Subcutaneous adipose tissue (tissue), 4 donors: ENCODE data around the gene FAM234A. TPM values are rescaled to one million over a fixed set of nuclear protein-coding genes. Genes with fewer than 3 reads are reported as not detected.

Experiments used
- total RNA-seq, 4 donors: library from RNA; depleted of rRNA; stranded (reverse); fragments of >200 nt; gene quantifications; one replicate each; pipeline ENCODE4 v1.1.0, GENCODE V29; 2016
- TF ChIP-seq, protein P1 (sequence below): fragments of 450-650 bp; IDR thresholded peaks from one replicate; pipeline ENCODE4 v1.5.1; 2016; ENCODE audit warnings: low read depth, mild to moderate bottlenecking, control low read depth, antibody characterized with exemption, moderate library complexity

The FAM234A gene
- total RNA-seq, 4 donors from 2014 or later, result 43.4 to 117 (median 50.2) TPM

DNA sequence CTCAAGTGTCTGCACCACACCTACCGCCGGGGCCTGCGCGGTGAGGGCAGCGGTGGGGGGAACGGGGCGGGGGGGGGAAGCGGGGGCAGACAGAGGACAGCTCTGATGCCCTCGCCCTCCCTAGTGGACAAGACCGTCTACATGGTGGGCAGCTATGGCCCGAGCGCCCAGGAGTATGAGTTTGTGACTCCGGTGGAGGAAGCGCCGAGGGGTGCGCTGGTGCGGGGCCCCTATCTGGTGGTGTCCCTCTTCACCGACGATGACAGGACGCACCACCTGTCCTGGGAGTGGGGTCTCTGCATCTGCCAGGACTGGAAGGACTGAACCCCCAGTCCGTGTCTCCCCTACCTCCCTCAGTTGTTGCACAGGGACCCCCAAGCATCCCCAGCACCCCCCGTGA lies 47.9 kb downstream of the FAM234A start:
- TF ChIP-seq, protein P1, sequence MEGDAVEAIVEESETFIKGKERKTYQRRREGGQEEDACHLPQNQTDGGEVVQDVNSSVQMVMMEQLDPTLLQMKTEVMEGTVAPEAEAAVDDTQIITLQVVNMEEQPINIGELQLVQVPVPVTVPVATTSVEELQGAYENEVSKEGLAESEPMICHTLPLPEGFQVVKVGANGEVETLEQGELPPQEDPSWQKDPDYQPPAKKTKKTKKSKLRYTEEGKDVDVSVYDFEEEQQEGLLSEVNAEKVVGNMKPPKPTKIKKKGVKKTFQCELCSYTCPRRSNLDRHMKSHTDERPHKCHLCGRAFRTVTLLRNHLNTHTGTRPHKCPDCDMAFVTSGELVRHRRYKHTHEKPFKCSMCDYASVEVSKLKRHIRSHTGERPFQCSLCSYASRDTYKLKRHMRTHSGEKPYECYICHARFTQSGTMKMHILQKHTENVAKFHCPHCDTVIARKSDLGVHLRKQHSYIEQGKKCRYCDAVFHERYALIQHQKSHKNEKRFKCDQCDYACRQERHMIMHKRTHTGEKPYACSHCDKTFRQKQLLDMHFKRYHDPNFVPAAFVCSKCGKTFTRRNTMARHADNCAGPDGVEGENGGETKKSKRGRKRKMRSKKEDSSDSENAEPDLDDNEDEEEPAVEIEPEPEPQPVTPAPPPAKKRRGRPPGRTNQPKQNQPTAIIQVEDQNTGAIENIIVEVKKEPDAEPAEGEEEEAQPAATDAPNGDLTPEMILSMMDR, result no peak

- TF ChIP-seq, protein P1, result no peak
Observed at GRCh38 chr16:283033-283805, 48.6 kb downstream of the FAM234A start, which contains the start of gene PDIA2. Gene PDIA2, plus strand, starts transcription at chr16:283164. Its CDS starts 6 bp downstream, at chr16:283170.

DNA sequence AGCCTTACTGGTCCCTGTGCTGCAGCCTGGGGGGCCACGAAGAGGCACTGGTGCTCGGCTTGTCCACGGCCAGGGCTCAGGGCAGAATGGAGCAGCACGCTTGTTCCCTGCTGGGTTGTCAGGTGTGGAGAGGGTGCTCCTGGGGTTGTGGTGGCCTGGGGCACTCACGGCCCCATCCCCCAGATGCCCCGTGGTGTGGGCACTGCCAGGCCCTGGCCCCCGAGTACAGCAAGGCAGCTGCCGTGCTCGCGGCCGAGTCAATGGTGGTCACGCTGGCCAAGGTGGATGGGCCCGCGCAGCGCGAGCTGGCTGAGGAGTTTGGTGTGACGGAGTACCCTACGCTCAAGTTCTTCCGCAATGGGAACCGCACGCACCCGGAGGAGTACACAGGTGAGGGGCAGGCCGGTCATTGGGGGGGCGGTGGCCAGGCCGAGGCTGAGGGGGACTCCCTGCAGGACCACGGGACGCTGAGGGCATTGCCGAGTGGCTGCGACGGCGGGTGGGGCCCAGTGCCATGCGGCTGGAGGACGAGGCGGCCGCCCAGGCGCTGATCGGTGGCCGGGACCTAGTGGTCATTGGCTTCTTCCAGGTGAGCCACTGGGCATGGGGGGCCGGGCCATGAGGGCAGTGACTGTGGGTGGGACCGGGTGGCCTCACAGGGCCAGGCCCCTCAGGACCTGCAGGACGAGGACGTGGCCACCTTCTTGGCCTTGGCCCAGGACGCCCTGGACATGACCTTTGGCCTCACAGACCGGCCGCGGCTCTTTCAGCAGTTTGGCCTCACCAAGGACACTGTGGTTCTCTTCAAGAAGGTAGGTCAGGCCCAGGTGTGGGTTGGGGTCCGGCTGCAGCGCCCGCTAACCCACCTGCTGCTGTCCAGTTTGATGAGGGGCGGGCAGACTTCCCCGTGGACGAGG lies 49.8 kb downstream of the FAM234A start:
- TF ChIP-seq, protein P1, result no peak

GRCh38 chr16:285146-286055 lies 50.8 kb downstream of the FAM234A start:
- TF ChIP-seq, protein P1, result no peak

GRCh38 chr16:286491-287297 lies 52.1 kb downstream of the FAM234A start:
- TF ChIP-seq, protein P1, result no peak

GRCh38 chr16:287298-287811 lies 52.7 kb downstream of the FAM234A start:
- TF ChIP-seq, protein P1, result no peak
